ENCODE data around the gene EXOC1L. TPM values are rescaled to one million over a fixed set of nuclear protein-coding genes. Genes with fewer than 3 reads are reported as not detected.

The EXOC1L gene
- total and polyA plus RNA-seq, 2 donors (not counting 1 experiment from before 2014, with no cell fraction given): not detected

DNA sequence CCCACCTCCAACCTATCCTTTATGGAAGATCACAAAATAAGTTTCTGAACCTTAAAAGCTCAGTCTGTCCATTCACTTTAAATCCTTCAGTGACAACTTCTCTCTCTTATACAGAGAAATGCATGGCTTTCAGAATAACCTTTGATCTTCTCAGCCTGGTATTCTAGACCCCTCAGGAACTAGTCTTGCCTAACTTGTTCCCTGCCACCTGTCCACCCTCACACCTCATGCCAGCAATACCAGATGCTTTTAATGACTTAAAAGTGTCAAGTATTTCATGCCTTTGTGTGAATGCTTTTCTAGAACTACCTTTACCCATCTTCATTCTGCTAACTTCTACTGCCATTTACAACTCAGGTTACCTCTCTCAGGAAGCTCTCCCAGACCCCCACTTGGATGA is 7.4 kb downstream of the EXOC1L start:
- Mint-ChIP-seq H3K4me1 (no peaks in the 10 kb centered on the region), H3K4me3 (no peak overlapping the region), H3K27ac (no peak overlapping the region), H3K27me3 (peaks cover 45% of the 10 kb centered on the region), H3K9me3 (ENCODE audit: insufficient read depth) (no peaks in the 10 kb centered on the region)
- POLR2A ChIA-PET: no interaction called here
- H3K4me1 ChIP-seq (ENCODE audit: control insufficient read depth in 2 of 2, insufficient read depth in 2 of 2, low read length in 2 of 2): no peaks in the 10 kb centered on the region
- no peak overlapping the region for H3K4me3 ChIP-seq (ENCODE audit: control extremely low read depth in 1 of 5, extremely low read depth in 1 of 5, insufficient read depth in 1 of 5, low read depth in 2 of 5, low read length in 4 of 5)
- intact Hi-C loops (cut with micrococcal nuclease): no loop called here
- no peak overlapping the region for H3K27ac ChIP-seq (ENCODE audit: low read length in 2 of 2)
- CTCF ChIA-PET: no interaction called here
- no peak for TF ChIP-seq EZH2 (IDR thresholded peaks at IDR 0.05; ENCODE audit: borderline replicate concordance, insufficient read depth, low read depth, low read length, poor library complexity, severe bottlenecking)
- TF ChIP-seq, protein P1, sequence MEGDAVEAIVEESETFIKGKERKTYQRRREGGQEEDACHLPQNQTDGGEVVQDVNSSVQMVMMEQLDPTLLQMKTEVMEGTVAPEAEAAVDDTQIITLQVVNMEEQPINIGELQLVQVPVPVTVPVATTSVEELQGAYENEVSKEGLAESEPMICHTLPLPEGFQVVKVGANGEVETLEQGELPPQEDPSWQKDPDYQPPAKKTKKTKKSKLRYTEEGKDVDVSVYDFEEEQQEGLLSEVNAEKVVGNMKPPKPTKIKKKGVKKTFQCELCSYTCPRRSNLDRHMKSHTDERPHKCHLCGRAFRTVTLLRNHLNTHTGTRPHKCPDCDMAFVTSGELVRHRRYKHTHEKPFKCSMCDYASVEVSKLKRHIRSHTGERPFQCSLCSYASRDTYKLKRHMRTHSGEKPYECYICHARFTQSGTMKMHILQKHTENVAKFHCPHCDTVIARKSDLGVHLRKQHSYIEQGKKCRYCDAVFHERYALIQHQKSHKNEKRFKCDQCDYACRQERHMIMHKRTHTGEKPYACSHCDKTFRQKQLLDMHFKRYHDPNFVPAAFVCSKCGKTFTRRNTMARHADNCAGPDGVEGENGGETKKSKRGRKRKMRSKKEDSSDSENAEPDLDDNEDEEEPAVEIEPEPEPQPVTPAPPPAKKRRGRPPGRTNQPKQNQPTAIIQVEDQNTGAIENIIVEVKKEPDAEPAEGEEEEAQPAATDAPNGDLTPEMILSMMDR (IDR thresholded peaks at IDR 0.05): no peak
- no peaks in the 10 kb centered on the region for H3K36me3 ChIP-seq (replicated peaks in 1 of 2; ENCODE audit: control extremely low read depth in 1 of 2, control insufficient read depth in 1 of 2, extremely low read depth in 1 of 2, insufficient read depth in 2 of 2, low read length in 1 of 2)
- no peak overlapping the region for H3K4me2 ChIP-seq (replicated peaks; ENCODE audit: low read depth, low read length, poor library complexity, severe bottlenecking)
- peaks cover 0 to 8% (median 2%) of the 10 kb centered on the region in 4 experiments for H3K27me3 ChIP-seq (replicated peaks in 1 of 4; ENCODE audit: control extremely low read depth in 1 of 4, control insufficient read depth in 3 of 4, insufficient read depth in 4 of 4, low read length in 3 of 4)
- no peaks in the 10 kb centered on the region for H3K79me2 ChIP-seq (ENCODE audit: control insufficient read depth, insufficient read depth, low read length)
- H3K9ac ChIP-seq (ENCODE audit: low read length): no peak overlapping the region
- no peak for ATAC-seq (ENCODE audit: low read depth)
- no peaks in the 10 kb centered on the region for H3K9me3 ChIP-seq (ENCODE audit: control extremely low read depth in 1 of 3, control insufficient read depth in 2 of 3, insufficient read depth in 1 of 3, low read length in 2 of 3)
- no peaks in the 10 kb centered on the region for H4K20me1 ChIP-seq (ENCODE audit: control insufficient read depth, insufficient read depth, low read length, poor library complexity, severe bottlenecking)
- DNase-seq: no peak
- H2AFZ ChIP-seq (ENCODE audit: insufficient read depth, low read depth, low read length, poor library complexity, severe bottlenecking): no peak overlapping the region

DNA sequence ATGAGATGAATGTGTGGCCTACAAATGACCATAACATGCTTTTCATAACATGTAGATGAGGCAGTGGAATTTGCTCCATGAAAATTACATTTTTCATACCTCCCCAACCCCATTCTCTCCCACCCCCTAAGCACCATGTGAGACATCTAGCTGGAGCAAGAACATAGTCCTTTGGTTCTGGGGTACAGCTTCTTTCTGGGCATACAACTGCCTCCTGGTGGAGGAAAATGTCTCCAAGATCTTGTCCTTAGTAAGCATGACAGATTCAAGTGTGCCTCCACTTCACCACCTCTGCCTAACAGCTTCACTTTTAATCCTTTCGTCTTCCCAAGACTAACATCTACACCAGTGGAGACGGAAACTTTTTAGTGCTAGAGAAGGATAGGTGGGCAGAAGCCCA is 8.0 kb downstream of the EXOC1L start:
- H3K27me3 ChIP-seq (replicated peaks in 1 of 4; ENCODE audit: control extremely low read depth in 1 of 4, control insufficient read depth in 3 of 4, insufficient read depth in 4 of 4, low read length in 3 of 4): peaks cover 0 to 5% (median 0%) of the 10 kb centered on the region in 4 experiments
- no peak overlapping the region for H3K9ac ChIP-seq (ENCODE audit: low read length)
- ATAC-seq (ENCODE audit: low read depth) (no peak), DNase-seq (no peak)
- POLR2A ChIA-PET: no interaction called here
- intact Hi-C loops (cut with micrococcal nuclease): no loop called here
- H2AFZ ChIP-seq (ENCODE audit: insufficient read depth, low read depth, low read length, poor library complexity, severe bottlenecking): no peak overlapping the region
- CTCF ChIA-PET: no interaction called here
- H3K4me3 ChIP-seq (ENCODE audit: control extremely low read depth in 1 of 5, extremely low read depth in 1 of 5, insufficient read depth in 1 of 5, low read depth in 2 of 5, low read length in 4 of 5): no peak overlapping the region
- H3K27ac ChIP-seq (ENCODE audit: low read length in 2 of 2): no peak overlapping the region
- no peaks in the 10 kb centered on the region for H3K9me3 ChIP-seq (ENCODE audit: control extremely low read depth in 1 of 3, control insufficient read depth in 2 of 3, insufficient read depth in 1 of 3, low read length in 2 of 3)
- Mint-ChIP-seq H3K27me3 (peaks cover 42% of the 10 kb centered on the region), H3K4me1 (no peaks in the 10 kb centered on the region), H3K9me3 (ENCODE audit: insufficient read depth) (no peaks in the 10 kb centered on the region), H3K27ac (no peak overlapping the region), H3K4me3 (no peak overlapping the region)
- no peaks in the 10 kb centered on the region for H4K20me1 ChIP-seq (ENCODE audit: control insufficient read depth, insufficient read depth, low read length, poor library complexity, severe bottlenecking)
- WGBS (ENCODE audit: insufficient coverage): no CpG with 5 or more reads among the region's 2 CpGs
- no peaks in the 10 kb centered on the region for H3K79me2 ChIP-seq (ENCODE audit: control insufficient read depth, insufficient read depth, low read length)
- TF ChIP-seq, protein P1 (IDR thresholded peaks at IDR 0.05): no peak
- TF ChIP-seq EZH2 (IDR thresholded peaks at IDR 0.05; ENCODE audit: borderline replicate concordance, insufficient read depth, low read depth, low read length, poor library complexity, severe bottlenecking): no peak
- no peaks in the 10 kb centered on the region for H3K36me3 ChIP-seq (replicated peaks in 1 of 2; ENCODE audit: control extremely low read depth in 1 of 2, control insufficient read depth in 1 of 2, extremely low read depth in 1 of 2, insufficient read depth in 2 of 2, low read length in 1 of 2)
- no peak overlapping the region for H3K4me2 ChIP-seq (replicated peaks; ENCODE audit: low read depth, low read length, poor library complexity, severe bottlenecking)
- H3K4me1 ChIP-seq (ENCODE audit: control insufficient read depth in 2 of 2, insufficient read depth in 2 of 2, low read length in 2 of 2): no peaks in the 10 kb centered on the region
